ENCODE measurements around the gene MYO3B.

GRCh38 chr2:170365686-170366085 is 187.7 kb downstream of the MYO3B start:
- TF ChIP-seq, protein P1, sequence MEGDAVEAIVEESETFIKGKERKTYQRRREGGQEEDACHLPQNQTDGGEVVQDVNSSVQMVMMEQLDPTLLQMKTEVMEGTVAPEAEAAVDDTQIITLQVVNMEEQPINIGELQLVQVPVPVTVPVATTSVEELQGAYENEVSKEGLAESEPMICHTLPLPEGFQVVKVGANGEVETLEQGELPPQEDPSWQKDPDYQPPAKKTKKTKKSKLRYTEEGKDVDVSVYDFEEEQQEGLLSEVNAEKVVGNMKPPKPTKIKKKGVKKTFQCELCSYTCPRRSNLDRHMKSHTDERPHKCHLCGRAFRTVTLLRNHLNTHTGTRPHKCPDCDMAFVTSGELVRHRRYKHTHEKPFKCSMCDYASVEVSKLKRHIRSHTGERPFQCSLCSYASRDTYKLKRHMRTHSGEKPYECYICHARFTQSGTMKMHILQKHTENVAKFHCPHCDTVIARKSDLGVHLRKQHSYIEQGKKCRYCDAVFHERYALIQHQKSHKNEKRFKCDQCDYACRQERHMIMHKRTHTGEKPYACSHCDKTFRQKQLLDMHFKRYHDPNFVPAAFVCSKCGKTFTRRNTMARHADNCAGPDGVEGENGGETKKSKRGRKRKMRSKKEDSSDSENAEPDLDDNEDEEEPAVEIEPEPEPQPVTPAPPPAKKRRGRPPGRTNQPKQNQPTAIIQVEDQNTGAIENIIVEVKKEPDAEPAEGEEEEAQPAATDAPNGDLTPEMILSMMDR (IDR thresholded peaks at IDR 0.05) = no peak
- TF ChIP-seq EZH2 (IDR thresholded peaks at IDR 0.05; ENCODE audit: borderline replicate concordance, insufficient read depth, low read depth, low read length, poor library complexity, severe bottlenecking) = no peak

Data from B cell (primary cell).